Nephron progenitor cell (in vitro differentiated cells): ENCODE measurements around the gene COL4A2.
A peak's percentile ranks its signal among the peaks of the same experiment; 100 is the strongest.

Experiments
- DNase-seq: peaks from one replicate; pipeline ENCODE4 v3.0.0; 2021
- H3K27ac Mint-ChIP-seq: 2 replicates; pipeline ENCODE4 v1.8.0; 2021; ENCODE audit warnings: mild to moderate bottlenecking, moderate library complexity, mixed read lengths
- H3K27me3 Mint-ChIP-seq: 2 replicates; pipeline ENCODE4 v1.8.0; 2021; ENCODE audit warnings: mild to moderate bottlenecking, low read depth, mixed read lengths; ENCODE audit not compliant: poor library complexity
- H3K36me3 Mint-ChIP-seq: 2 replicates; pipeline ENCODE4 v1.8.0; 2021; ENCODE audit warnings: low read depth, mixed read lengths
- H3K4me1 Mint-ChIP-seq: 2 replicates; pipeline ENCODE4 v1.8.0; 2021; ENCODE audit warnings: mixed read lengths
- H3K4me3 Mint-ChIP-seq: 2 replicates; pipeline ENCODE4 v1.8.0; 2021; ENCODE audit warnings: mild to moderate bottlenecking, moderate library complexity, mixed read lengths
- H3K9me3 Mint-ChIP-seq: 2 replicates; pipeline ENCODE4 v1.8.0; 2021; ENCODE audit warnings: mild to moderate bottlenecking, moderate library complexity, mixed read lengths
- CTCF ChIP-seq: fragments of 200-600 bp; sonication (generic); IDR thresholded peaks from 2 replicates; pipeline ENCODE4 v1.5.0; 2021; ENCODE audit warnings: antibody characterized with exemption

The COL4A2 gene

GRCh38 chr13:110348309-110349105 lies 41.4 kb downstream of the COL4A2 start:
- Mint-ChIP-seq H3K36me3 (peaks cover 29% of the 10 kb centered on the region), H3K9me3 (peaks cover 7% of the 10 kb centered on the region), H3K27ac (peak overlapping the region; percentile 70), H3K4me1 (peaks cover 39% of the 10 kb centered on the region), H3K27me3 (no peaks in the 10 kb centered on the region), H3K4me3 (no peak overlapping the region)
- TF ChIP-seq CTCF, result no peak
- DNase-seq, result no peak

GRCh38 chr13:110349239-110349638 lies 42.2 kb downstream of the COL4A2 start:
- no peak overlapping the region for H3K4me3 Mint-ChIP-seq
- peaks cover 22% of the 10 kb centered on the region for H3K36me3 Mint-ChIP-seq
- no peak for TF ChIP-seq CTCF
- H3K9me3 Mint-ChIP-seq, result peaks cover 4% of the 10 kb centered on the region
- DNase-seq, result no peak
- no peaks in the 10 kb centered on the region for H3K27me3 Mint-ChIP-seq
- H3K27ac Mint-ChIP-seq, result no peak overlapping the region
- H3K4me1 Mint-ChIP-seq, result peaks cover 46% of the 10 kb centered on the region

GRCh38 chr13:110350049-110350448 lies 43.0 kb downstream of the COL4A2 start:
- H3K36me3 Mint-ChIP-seq, result peaks cover 14% of the 10 kb centered on the region
- H3K27me3 Mint-ChIP-seq, result peaks cover 1% of the 10 kb centered on the region
- H3K9me3 Mint-ChIP-seq, result no peaks in the 10 kb centered on the region
- no peak overlapping the region for H3K27ac Mint-ChIP-seq
- TF ChIP-seq CTCF, result no peak
- DNase-seq, result no peak
- no peak overlapping the region for H3K4me3 Mint-ChIP-seq
- H3K4me1 Mint-ChIP-seq, result peaks cover 48% of the 10 kb centered on the region

- peaks cover 50% of the 10 kb centered on the region for H3K4me1 Mint-ChIP-seq
Measured at GRCh38 chr13:110350509-110350908, 43.4 kb downstream of the COL4A2 start.

GRCh38 chr13:110351636-110352420 lies 44.7 kb downstream of the COL4A2 start:
- Mint-ChIP-seq H3K4me3 (no peak overlapping the region), H3K4me1 (peaks cover 50% of the 10 kb centered on the region), H3K36me3 (peaks cover 19% of the 10 kb centered on the region), H3K27me3 (peaks cover 3% of the 10 kb centered on the region), H3K9me3 (no peaks in the 10 kb centered on the region), H3K27ac (peak overlapping the region; percentile 20)
- no peak for TF ChIP-seq CTCF
- DNase-seq, result no peak

More at GRCh38 chr13:110350509-110350908, 43.4 kb downstream of the COL4A2 start:
- H3K27me3 Mint-ChIP-seq, result peaks cover 3% of the 10 kb centered on the region
- H3K9me3 Mint-ChIP-seq, result no peaks in the 10 kb centered on the region
- H3K36me3 Mint-ChIP-seq, result peaks cover 12% of the 10 kb centered on the region
- DNase-seq, result no peak
- TF ChIP-seq CTCF, result no peak
- peak overlapping the region; percentile 4 for H3K27ac Mint-ChIP-seq
- no peak overlapping the region for H3K4me3 Mint-ChIP-seq
